ENCODE measurements around the gene GRK1. TPM values are rescaled to one million over a fixed set of nuclear protein-coding genes. Genes with fewer than 3 reads are reported as not detected.
"Not testable (repeated sequence)": the region's sequence is repeated elsewhere in the genome, so short reads cannot be mapped to it uniquely, and the experiment has no call there.

Gene GRK1
- total RNA-seq, 1 experiment from 2014 or later = not detected

DNA sequence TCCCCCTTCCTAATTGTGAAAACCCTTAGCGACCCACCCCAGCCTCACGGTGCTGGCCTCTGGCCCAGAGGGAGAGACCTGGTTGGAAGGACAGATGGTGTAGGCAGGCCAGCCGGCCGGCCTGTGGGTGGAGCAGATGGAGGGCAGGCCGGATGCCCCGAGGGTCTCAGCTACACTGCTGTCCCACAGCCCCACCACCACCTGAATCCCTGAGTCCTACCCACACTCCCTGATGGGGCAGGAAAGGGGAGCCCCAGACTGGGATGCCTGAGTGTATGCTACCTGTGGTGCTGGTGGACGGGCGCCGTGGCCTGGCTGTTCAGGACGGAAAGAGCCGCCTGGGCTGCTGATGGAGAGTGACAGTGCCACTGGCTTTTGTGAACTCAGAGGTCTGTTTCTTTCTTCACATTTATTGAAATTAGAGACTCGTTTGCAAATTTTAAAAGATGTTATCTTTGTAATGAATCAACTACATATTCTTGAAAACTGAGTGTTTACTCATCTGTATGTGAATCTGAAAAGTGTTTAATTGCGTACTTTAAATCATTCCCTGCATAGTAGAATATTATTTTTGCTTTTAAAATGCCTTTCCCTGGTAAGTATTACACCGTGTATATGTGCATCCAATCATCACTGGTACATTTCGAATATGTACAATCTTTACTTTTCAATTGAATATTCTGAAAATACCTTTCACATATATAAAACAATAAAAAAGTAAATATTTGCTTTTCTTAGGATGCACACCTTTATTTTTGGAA is 46.8 kb upstream of the GRK1 start:
- H3K79me2 ChIP-seq (ENCODE audit: low read depth) = peaks cover 60% of the 10 kb centered on the region
- no peaks in the 10 kb centered on the region for H3K9me2 ChIP-seq (ENCODE audit: insufficient read depth)
- no peaks in the 10 kb centered on the region for H3K4me1 ChIP-seq (replicated peaks; ENCODE audit: insufficient read depth)
- ChIA-PET POLR2A (ENCODE audit: unreplicated experiment) (no interaction called here), CTCF (no interaction called here)
- intact Hi-C loops (cut with micrococcal nuclease; ENCODE audit: unreplicated experiment) = no loop called here
- no peak for DNase-seq
- H3K9me3 ChIP-seq (ENCODE audit: insufficient read depth, low read depth) = no peaks in the 10 kb centered on the region
- 0 out of 2 replicates have a peak, but pooled peaks cover 15% of the 10 kb centered on the region for H3K36me3 ChIP-seq (ENCODE audit: low read depth)
- H3F3A ChIP-seq (ENCODE audit: insufficient read depth, low read depth) = peaks cover 6% of the 10 kb centered on the region; the same call in 1 of the 2 replicates
- no peak overlapping the region for H3K27ac ChIP-seq
- H4K20me1 ChIP-seq (ENCODE audit: insufficient read depth) = peaks cover 59% of the 10 kb centered on the region
- H3K4me3 ChIP-seq = no peak overlapping the region
- no TSS peak for BruUV-seq (replicated peaks)
- H3K27me3 ChIP-seq (ENCODE audit: insufficient read depth, low read depth) = no peaks in the 10 kb centered on the region
- no peak overlapping the region for H2AFZ ChIP-seq
- H3K4me2 ChIP-seq = no peak overlapping the region
- TF ChIP-seq, protein P1, sequence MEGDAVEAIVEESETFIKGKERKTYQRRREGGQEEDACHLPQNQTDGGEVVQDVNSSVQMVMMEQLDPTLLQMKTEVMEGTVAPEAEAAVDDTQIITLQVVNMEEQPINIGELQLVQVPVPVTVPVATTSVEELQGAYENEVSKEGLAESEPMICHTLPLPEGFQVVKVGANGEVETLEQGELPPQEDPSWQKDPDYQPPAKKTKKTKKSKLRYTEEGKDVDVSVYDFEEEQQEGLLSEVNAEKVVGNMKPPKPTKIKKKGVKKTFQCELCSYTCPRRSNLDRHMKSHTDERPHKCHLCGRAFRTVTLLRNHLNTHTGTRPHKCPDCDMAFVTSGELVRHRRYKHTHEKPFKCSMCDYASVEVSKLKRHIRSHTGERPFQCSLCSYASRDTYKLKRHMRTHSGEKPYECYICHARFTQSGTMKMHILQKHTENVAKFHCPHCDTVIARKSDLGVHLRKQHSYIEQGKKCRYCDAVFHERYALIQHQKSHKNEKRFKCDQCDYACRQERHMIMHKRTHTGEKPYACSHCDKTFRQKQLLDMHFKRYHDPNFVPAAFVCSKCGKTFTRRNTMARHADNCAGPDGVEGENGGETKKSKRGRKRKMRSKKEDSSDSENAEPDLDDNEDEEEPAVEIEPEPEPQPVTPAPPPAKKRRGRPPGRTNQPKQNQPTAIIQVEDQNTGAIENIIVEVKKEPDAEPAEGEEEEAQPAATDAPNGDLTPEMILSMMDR (conservative IDR thresholded peaks at IDR 0.05) = no peak
- no peak for TF ChIP-seq EZH2 (IDR thresholded peaks at IDR 0.05; ENCODE audit: low read depth)

DNA sequence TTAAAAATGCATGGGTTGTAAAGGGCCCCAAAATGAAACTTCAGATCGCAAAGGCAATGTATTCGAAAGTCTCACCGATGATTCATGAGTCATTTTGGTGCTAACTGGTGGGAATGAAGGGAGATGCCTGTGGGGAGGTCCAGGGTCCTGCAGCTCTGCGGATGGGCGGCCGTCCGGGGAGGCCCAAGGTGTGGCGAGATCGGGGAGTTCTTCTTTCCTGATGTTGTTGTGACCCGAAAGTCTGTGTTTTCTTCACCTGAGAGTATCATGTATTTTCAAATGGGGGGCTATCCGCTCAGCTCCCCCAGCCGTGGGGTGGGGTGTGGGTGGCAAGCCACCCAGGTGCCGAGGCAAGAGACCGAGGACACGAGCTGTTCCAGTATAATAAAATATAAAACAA is 46.0 kb upstream of the GRK1 start:
- no peak overlapping the region for H3K4me2 ChIP-seq
- intact Hi-C loops (cut with micrococcal nuclease; ENCODE audit: unreplicated experiment) = no loop called here
- H3K4me1 ChIP-seq (replicated peaks; ENCODE audit: insufficient read depth) = no peaks in the 10 kb centered on the region
- TF ChIP-seq EZH2 (IDR thresholded peaks at IDR 0.05; ENCODE audit: low read depth) = no peak
- TF ChIP-seq, protein P1 (conservative IDR thresholded peaks at IDR 0.05) = no peak
- BruUV-seq (replicated peaks) = no TSS peak
- no peak for DNase-seq
- no peak overlapping the region for H2AFZ ChIP-seq
- H3F3A ChIP-seq (ENCODE audit: insufficient read depth, low read depth) = peaks cover 6% of the 10 kb centered on the region; the same call in 1 of the 2 replicates
- peaks cover 52% of the 10 kb centered on the region for H4K20me1 ChIP-seq (ENCODE audit: insufficient read depth)
- H3K27me3 ChIP-seq (ENCODE audit: insufficient read depth, low read depth) = no peaks in the 10 kb centered on the region
- H3K9me3 ChIP-seq (ENCODE audit: insufficient read depth, low read depth) = no peaks in the 10 kb centered on the region
- peaks cover 59% of the 10 kb centered on the region for H3K79me2 ChIP-seq (ENCODE audit: low read depth)
- H3K9me2 ChIP-seq (ENCODE audit: insufficient read depth) = no peaks in the 10 kb centered on the region
- H3K27ac ChIP-seq = no peak overlapping the region
- H3K36me3 ChIP-seq (ENCODE audit: low read depth) = 0 out of 2 replicates have a peak, but pooled peaks cover 15% of the 10 kb centered on the region
- H3K4me3 ChIP-seq = no peak overlapping the region
- ChIA-PET POLR2A (ENCODE audit: unreplicated experiment) (no interaction called here), CTCF (no interaction called here)

DNA sequence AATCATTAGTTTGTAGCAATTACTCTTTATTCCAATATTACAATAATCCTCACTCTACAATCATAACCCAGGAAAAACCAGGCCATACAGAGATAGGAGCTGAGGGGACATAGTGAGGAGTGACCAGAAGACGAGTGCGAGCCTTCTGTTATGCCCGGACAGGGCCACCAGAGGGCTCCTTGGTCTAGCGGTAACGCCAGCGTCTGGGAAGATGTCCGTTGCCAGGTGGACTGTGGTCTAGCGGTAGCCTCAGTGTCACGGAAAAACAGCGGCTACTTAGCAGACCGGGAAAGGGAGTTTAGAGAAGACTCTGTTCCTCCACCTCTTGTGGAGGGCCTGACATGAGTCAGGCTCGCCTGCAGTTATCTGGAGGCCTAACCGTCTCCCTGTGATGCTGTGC is 45.5 kb upstream of the GRK1 start:
- peaks cover 52% of the 10 kb centered on the region for H4K20me1 ChIP-seq (ENCODE audit: insufficient read depth)
- CTCF ChIA-PET; H3K9me2 ChIP-seq (ENCODE audit: insufficient read depth); BruUV-seq (replicated peaks); POLR2A ChIA-PET (ENCODE audit: unreplicated experiment); intact Hi-C loops (cut with micrococcal nuclease; ENCODE audit: unreplicated experiment); H3K4me3 ChIP-seq; H3K27me3 ChIP-seq (ENCODE audit: insufficient read depth, low read depth); DNase-seq; H3F3A ChIP-seq (ENCODE audit: insufficient read depth, low read depth); H3K4me2 ChIP-seq; H3K27ac ChIP-seq; H3K4me1 ChIP-seq (replicated peaks; ENCODE audit: insufficient read depth); H3K9me3 ChIP-seq (ENCODE audit: insufficient read depth, low read depth); H2AFZ ChIP-seq: not testable (repeated sequence)
- TF ChIP-seq, protein P1 (conservative IDR thresholded peaks at IDR 0.05) = peak; percentile 49
- H3K36me3 ChIP-seq (ENCODE audit: low read depth) = peaks cover 16% of the 10 kb centered on the region; the same call in 1 of the 2 replicates
- H3K79me2 ChIP-seq (ENCODE audit: low read depth) = peaks cover 58% of the 10 kb centered on the region

DNA sequence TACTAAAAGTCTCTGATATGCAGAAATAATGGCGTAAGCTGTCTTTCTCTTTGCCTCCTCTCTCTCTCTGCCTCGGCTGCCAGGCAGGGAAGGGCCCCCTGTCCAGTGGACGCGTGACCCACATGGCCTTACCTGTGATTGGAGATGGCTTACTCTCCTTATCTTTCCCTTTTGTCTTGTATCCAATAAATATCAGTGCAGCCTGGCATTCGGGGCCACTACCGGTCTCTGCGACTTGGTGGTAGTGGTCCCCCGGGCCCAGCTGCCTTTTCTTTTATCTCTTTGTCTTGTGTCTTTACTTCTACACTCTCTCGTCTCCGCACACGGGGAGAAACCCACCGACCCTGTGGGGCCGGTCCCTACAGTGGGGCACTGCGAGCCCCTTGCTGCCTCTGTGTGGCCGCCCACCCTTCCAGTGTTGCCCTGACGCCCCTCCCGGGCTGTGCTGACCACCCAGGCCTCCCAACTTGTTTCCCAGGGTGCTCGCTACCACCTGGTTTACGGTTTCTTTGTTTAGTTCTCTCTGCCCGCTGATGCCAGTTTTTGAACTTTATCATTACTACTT is 45.0 kb upstream of the GRK1 start:
- H3K36me3 ChIP-seq (ENCODE audit: low read depth) = peaks cover 22% of the 10 kb centered on the region; the same call in 1 of the 2 replicates
- H3K27ac ChIP-seq; H3K9me3 ChIP-seq (ENCODE audit: insufficient read depth, low read depth); H3K4me2 ChIP-seq; POLR2A ChIA-PET (ENCODE audit: unreplicated experiment); H3K4me1 ChIP-seq (replicated peaks; ENCODE audit: insufficient read depth); H3K27me3 ChIP-seq (ENCODE audit: insufficient read depth, low read depth); H3F3A ChIP-seq (ENCODE audit: insufficient read depth, low read depth); H3K4me3 ChIP-seq; CTCF ChIA-PET; BruUV-seq (replicated peaks); DNase-seq; H2AFZ ChIP-seq; H3K9me2 ChIP-seq (ENCODE audit: insufficient read depth); intact Hi-C loops (cut with micrococcal nuclease; ENCODE audit: unreplicated experiment): not testable (repeated sequence)
- H3K79me2 ChIP-seq (ENCODE audit: low read depth) = peaks cover 58% of the 10 kb centered on the region
- peaks cover 52% of the 10 kb centered on the region for H4K20me1 ChIP-seq (ENCODE audit: insufficient read depth)
